Activated T-helper 17 cell treated with anti-CD3 and anti-CD28 coated beads, Interleukin-2, amount 50 U/mL, for 72 hours (primary cell): Measurements from ENCODE around the gene PIANP. TPM values are rescaled to one million over a fixed set of nuclear protein-coding genes. Genes with fewer than 3 reads are reported as not detected.

Source experiments
- ATAC-seq: fragments of 150-1000 bp; cut with Tn5 transposase; replicated peaks from 2 replicates; pipeline ENCODE4 v1.10.0; 2021; ENCODE audit warnings: mild to moderate bottlenecking, moderate library complexity
- H3K27ac Mint-ChIP-seq: one replicate; pipeline ENCODE4 v1.8.0; 2022; ENCODE audit warnings: mixed read lengths
- H3K27me3 Mint-ChIP-seq: one replicate; pipeline ENCODE4 v1.8.0; 2022; ENCODE audit warnings: mixed read lengths
- H3K36me3 Mint-ChIP-seq: one replicate; pipeline ENCODE4 v1.8.0; 2022; ENCODE audit warnings: low read depth, mild to moderate bottlenecking, mixed read lengths
- H3K4me1 Mint-ChIP-seq: one replicate; pipeline ENCODE4 v1.8.0; 2022; ENCODE audit warnings: mixed read lengths
- H3K4me3 Mint-ChIP-seq: one replicate; pipeline ENCODE4 v1.8.0; 2022; ENCODE audit warnings: mild to moderate bottlenecking, mixed read lengths
- H3K9me3 Mint-ChIP-seq: one replicate; pipeline ENCODE4 v1.8.0; 2022; ENCODE audit warnings: mixed read lengths
- total RNA-seq, 2 donors: library from RNA; stranded (reverse); gene quantifications; one replicate each; pipeline ENCODE4 v1.2.3, GENCODE V29; 2022

Gene PIANP
- total RNA-seq, 2 donors from 2014 or later, result 0.41 to 1.4 TPM

GRCh38 chr12:6666211-6666610 is 34.4 kb downstream of the PIANP start:
- peaks cover 62% of the 10 kb centered on the region for H3K36me3 Mint-ChIP-seq
- H3K27me3 Mint-ChIP-seq, result no peaks in the 10 kb centered on the region
- no peak for ATAC-seq
- no peak overlapping the region for H3K27ac Mint-ChIP-seq
- no peaks in the 10 kb centered on the region for H3K9me3 Mint-ChIP-seq
- H3K4me3 Mint-ChIP-seq, result no peak overlapping the region
- peaks cover 8% of the 10 kb centered on the region for H3K4me1 Mint-ChIP-seq

DNA sequence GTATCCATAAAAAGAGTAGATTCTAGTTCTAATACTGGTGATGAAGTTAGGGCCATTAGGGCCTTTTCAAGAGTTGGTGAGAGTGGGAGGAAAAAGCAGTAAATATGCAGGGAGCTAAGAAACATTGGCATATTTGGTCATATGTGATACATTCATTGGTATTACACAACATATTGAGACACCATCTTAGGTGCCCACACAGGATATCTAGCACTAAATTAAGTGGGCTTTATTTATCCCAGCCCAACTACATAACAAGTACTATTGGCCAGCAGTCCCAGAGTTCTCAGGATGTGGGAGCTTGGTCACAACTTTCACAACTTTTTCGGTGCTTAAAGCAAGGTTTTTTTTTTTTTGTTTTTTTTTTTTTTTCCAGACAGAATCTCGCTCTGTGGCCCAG is 35.7 kb downstream of the PIANP start:
- no peak overlapping the region for H3K27ac Mint-ChIP-seq
- no peaks in the 10 kb centered on the region for H3K27me3 Mint-ChIP-seq
- no peak overlapping the region for H3K4me3 Mint-ChIP-seq
- ATAC-seq, result no peak
- H3K36me3 Mint-ChIP-seq, result peaks cover 48% of the 10 kb centered on the region
- H3K9me3 Mint-ChIP-seq, result no peaks in the 10 kb centered on the region
- H3K4me1 Mint-ChIP-seq, result peaks cover 8% of the 10 kb centered on the region

- H3K4me1 Mint-ChIP-seq, result peaks cover 11% of the 10 kb centered on the region
- ATAC-seq, result peak; percentile 100
- peaks cover 41% of the 10 kb centered on the region for H3K36me3 Mint-ChIP-seq
- H3K9me3 Mint-ChIP-seq, result no peaks in the 10 kb centered on the region
- no peaks in the 10 kb centered on the region for H3K27me3 Mint-ChIP-seq
- peak within 1 kb of the TSS; percentile 87 for H3K27ac Mint-ChIP-seq
- H3K4me3 Mint-ChIP-seq, result peak within 1 kb of the TSS; percentile 86
Measured at GRCh38 chr12:6662906-6663742, 37.5 kb downstream of the PIANP start, which contains the start of gene ING4. ING4 (minus strand) TSS chr12:6663119; CDS start chr12:6663101, 18 bp downstream.

DNA sequence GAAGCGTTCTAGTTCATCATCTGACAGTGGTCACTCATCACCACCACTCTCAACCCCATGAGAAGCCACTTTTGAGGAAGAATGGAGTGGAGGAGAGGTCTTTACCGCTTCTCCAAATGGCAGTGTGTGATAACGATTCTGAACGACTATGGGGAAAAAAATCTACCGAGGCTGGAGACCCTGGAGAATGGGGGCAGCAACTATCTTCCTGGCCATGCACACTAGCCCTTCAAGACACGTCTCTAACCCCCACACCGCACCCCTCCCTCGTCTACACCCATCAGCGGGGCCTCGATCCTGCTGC is 38.1 kb downstream of the PIANP start:
- H3K4me3 Mint-ChIP-seq, result peak overlapping the region; percentile 86

DNA sequence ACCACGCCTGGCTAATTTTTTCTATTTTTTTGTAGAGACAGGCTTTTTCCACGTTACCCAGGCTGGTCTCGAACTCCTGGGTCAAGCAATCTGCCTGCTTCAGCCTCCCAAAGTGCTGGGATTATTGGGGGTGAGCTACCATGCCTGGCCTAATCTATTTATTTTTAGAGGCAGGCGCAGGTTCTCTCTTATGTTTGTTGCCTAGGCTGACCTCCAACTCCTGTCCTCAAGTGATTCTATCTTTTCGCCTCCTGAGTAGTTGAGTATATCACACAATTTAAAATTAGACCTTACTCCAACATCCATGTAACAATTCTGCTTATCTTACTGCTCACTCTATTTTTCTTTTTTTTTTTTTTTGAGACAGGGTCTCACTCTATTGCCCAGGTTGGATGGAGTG is 46.6 kb downstream of the PIANP start:
- Mint-ChIP-seq H3K27ac (no peak overlapping the region), H3K27me3 (no peaks in the 10 kb centered on the region), H3K4me1 (peaks cover 3% of the 10 kb centered on the region), H3K36me3 (peaks cover 76% of the 10 kb centered on the region), H3K4me3 (no peak overlapping the region), H3K9me3 (no peaks in the 10 kb centered on the region)
- ATAC-seq, result no peak

More for the DNA sequence above, 38.1 kb downstream of the PIANP start:
- ATAC-seq, result peak; percentile 56
- Mint-ChIP-seq H3K9me3 (no peaks in the 10 kb centered on the region), H3K27me3 (no peaks in the 10 kb centered on the region), H3K4me1 (peaks cover 11% of the 10 kb centered on the region), H3K36me3 (peaks cover 38% of the 10 kb centered on the region), H3K27ac (peak overlapping the region; percentile 87)

GRCh38 chr12:6653342-6653741 is 47.3 kb downstream of the PIANP start:
- Mint-ChIP-seq H3K9me3 (no peaks in the 10 kb centered on the region), H3K4me1 (no peaks in the 10 kb centered on the region), H3K27me3 (no peaks in the 10 kb centered on the region), H3K4me3 (no peak overlapping the region), H3K36me3 (peaks cover 71% of the 10 kb centered on the region), H3K27ac (no peak overlapping the region)
- ATAC-seq, result no peak

DNA sequence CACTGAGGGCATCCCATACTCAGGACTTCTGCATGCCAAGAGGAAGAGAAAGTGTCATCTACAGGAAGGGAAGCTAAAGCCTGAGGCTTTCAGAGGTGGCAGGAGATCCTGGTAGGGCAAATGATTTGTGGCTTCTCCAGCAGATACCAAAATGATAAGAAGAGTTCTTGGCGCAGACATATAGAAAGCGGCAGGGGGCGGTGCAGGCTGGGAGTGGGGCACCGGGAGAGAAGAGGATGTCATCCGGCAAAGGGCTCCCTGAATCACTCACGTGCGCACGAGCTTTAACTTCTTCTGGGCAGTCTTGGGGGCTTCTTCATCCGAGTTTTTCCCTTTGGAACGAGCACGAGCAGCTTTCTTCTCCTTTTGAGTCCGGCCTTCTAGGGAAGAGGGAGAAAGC is 48.2 kb downstream of the PIANP start:
- Mint-ChIP-seq H3K4me1 (peaks cover 5% of the 10 kb centered on the region), H3K4me3 (no peak overlapping the region), H3K36me3 (peaks cover 74% of the 10 kb centered on the region), H3K27ac (no peak overlapping the region), H3K9me3 (no peaks in the 10 kb centered on the region), H3K27me3 (no peaks in the 10 kb centered on the region)
- ATAC-seq, result no peak

GRCh38 chr12:6650832-6651231 is 49.8 kb downstream of the PIANP start:
- H3K36me3 Mint-ChIP-seq, result peaks cover 75% of the 10 kb centered on the region
- no peak overlapping the region for H3K4me3 Mint-ChIP-seq

DNA sequence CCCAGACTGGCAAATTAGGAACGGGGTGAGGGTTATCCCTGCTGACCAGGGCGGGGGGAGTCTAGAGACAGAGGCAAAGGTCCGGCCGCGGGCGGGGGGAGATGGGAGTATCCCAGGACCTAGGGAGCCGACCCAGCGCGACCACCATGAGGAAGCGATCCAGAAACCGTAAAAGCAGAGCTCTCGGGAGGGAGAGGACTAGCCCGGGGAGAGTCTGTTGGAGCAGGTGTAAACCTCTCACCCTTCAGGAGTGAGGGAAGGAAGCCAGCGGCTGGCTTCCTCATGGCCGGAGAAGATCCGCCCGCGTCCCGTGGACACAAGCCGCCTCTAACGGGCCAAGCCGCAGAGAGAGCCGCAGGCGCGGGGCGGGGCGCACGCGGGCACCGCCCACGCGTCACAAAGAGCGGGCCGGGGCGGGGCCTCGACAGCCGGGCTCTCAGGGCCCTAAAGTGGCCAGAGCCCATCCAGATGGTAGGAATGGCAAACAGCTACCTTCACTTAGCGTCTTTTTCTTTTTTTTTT is 53.5 kb downstream of the PIANP start, which contains the start of gene ACRBP:
ACRBP (minus strand) TSS at position 350 of the 522 bp plus-strand sequence; CDS start at position 284, 66 bp downstream.
- H3K4me1 Mint-ChIP-seq, result peaks cover 5% of the 10 kb centered on the region
- peak within 1 kb of the TSS; percentile 13 for H3K27ac Mint-ChIP-seq
- peaks cover 6% of the 10 kb centered on the region for H3K9me3 Mint-ChIP-seq
- peak within 1 kb of the TSS; percentile 61 for H3K4me3 Mint-ChIP-seq
- peaks cover 43% of the 10 kb centered on the region for H3K36me3 Mint-ChIP-seq
- peaks cover 3% of the 10 kb centered on the region for H3K27me3 Mint-ChIP-seq
- ATAC-seq, result peak; percentile 47

More at GRCh38 chr12:6650832-6651231, 49.8 kb downstream of the PIANP start:
- Mint-ChIP-seq H3K27me3 (no peaks in the 10 kb centered on the region), H3K9me3 (no peaks in the 10 kb centered on the region), H3K27ac (no peak overlapping the region), H3K4me1 (peaks cover 5% of the 10 kb centered on the region)
- ATAC-seq, result no peak

DNA sequence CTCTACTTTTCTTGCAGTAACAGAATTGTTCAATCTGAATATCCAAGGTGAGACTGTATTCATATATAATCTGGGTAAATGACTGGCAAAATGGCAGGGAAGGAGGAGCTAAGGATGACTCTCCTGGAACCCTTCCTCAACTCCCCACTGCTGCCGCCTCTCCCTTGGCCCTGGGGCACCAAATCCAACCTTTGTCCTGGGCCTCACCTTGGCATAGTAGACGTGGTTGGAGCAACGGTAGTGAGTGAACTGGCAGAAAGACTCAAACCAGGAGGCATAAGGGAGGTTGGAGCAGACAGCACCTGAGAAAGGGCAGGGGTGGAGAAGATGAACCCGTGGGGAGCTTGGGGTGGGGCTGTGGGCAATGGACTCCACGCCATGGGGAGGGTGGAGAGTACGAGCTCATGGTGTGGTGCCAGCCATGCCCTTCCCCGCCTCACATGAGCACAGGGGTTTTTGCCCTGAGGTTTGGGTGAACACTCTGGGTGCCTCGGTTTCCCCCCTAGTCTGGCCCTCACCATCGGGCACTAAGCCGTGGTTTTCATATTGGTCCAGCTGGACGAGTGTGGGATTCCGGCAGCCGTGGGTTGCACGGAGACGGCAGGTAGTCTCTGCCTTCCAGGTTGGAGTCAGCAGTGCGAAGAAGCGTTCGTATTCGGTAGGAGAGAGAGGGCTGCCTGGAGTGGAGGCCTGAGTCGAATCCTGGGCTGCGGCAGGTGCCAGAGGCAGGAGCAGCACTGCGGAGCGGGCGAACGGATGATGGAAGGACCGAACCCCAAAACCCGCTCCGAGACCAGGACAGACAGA is 54.1 kb downstream of the PIANP start:
- no peak for ATAC-seq

DNA sequence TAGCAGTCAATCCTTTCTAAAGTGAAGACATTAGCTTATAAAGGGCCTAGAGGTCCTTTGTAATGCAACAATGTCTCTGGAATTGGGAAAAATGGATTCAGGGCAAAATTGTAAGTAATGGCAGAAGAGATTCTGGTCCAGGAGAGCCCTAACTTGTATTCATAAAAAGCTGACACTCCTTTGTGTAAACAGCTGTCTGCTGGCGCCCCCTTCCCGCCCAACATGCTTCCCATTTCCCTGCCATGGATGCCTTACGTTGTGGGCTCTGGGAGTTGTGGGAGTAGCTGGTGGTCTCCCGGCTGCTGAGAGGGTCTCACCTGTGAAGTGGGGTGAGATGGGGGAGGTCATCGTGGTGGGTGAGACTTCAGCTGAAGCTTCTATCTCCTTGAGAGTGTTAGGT is 55.7 kb downstream of the PIANP start:
- Mint-ChIP-seq H3K4me3 (no peak overlapping the region), H3K36me3 (peaks cover 21% of the 10 kb centered on the region), H3K9me3 (peaks cover 6% of the 10 kb centered on the region), H3K4me1 (peaks cover 5% of the 10 kb centered on the region), H3K27ac (no peak overlapping the region), H3K27me3 (peaks cover 3% of the 10 kb centered on the region)
- ATAC-seq, result no peak

More for the DNA sequence above, 54.1 kb downstream of the PIANP start:
- Mint-ChIP-seq H3K4me3 (peak overlapping the region; percentile 61), H3K9me3 (peaks cover 6% of the 10 kb centered on the region), H3K36me3 (peaks cover 36% of the 10 kb centered on the region), H3K27me3 (peaks cover 3% of the 10 kb centered on the region), H3K27ac (no peak overlapping the region), H3K4me1 (peaks cover 5% of the 10 kb centered on the region)

DNA sequence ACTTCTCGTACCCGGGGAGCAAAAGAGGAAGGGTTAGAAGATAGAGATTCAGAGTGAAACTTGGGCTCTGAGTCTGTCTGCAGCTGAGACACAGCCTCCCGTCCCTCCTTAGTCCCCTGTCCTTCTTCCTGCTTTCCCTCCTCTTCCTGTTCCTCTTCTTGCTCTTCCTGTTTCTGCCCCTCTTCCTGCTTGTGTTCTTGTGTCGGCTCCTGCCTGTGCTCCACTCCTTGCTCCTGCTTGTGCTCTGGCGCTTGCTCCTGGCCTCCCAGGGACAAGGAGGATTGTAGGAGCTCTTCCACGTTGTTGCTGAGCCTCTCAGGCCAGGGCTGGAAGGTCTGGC is 56.4 kb downstream of the PIANP start:
- Mint-ChIP-seq H3K9me3 (peaks cover 6% of the 10 kb centered on the region), H3K36me3 (peaks cover 20% of the 10 kb centered on the region), H3K4me3 (no peak overlapping the region), H3K27ac (no peak overlapping the region), H3K27me3 (peaks cover 3% of the 10 kb centered on the region), H3K4me1 (peaks cover 5% of the 10 kb centered on the region)
- no peak for ATAC-seq
